ENCODE measurements around the gene TRAPPC5. TPM values are rescaled to one million over a fixed set of nuclear protein-coding genes. Genes with fewer than 3 reads are reported as not detected.

The TRAPPC5 gene
- total and polyA plus RNA-seq, 10 of the 15 experiments (the other 5 are each of a cell fraction or from before 2014, with no cell fraction given), result 4.2 to 210 (median 89.1) TPM

- no peak for TF ChIP-seq RELB (IDR thresholded peaks at IDR 0.05; ENCODE audit: low read depth)
- no peak for TF ChIP-seq ELK1 (IDR thresholded peaks at IDR 0.05; ENCODE audit: low read depth, low read length)
- TF ChIP-seq PML (IDR thresholded peaks at IDR 0.05; ENCODE audit: low read length), result no peak
- TF ChIP-seq, protein P1, sequence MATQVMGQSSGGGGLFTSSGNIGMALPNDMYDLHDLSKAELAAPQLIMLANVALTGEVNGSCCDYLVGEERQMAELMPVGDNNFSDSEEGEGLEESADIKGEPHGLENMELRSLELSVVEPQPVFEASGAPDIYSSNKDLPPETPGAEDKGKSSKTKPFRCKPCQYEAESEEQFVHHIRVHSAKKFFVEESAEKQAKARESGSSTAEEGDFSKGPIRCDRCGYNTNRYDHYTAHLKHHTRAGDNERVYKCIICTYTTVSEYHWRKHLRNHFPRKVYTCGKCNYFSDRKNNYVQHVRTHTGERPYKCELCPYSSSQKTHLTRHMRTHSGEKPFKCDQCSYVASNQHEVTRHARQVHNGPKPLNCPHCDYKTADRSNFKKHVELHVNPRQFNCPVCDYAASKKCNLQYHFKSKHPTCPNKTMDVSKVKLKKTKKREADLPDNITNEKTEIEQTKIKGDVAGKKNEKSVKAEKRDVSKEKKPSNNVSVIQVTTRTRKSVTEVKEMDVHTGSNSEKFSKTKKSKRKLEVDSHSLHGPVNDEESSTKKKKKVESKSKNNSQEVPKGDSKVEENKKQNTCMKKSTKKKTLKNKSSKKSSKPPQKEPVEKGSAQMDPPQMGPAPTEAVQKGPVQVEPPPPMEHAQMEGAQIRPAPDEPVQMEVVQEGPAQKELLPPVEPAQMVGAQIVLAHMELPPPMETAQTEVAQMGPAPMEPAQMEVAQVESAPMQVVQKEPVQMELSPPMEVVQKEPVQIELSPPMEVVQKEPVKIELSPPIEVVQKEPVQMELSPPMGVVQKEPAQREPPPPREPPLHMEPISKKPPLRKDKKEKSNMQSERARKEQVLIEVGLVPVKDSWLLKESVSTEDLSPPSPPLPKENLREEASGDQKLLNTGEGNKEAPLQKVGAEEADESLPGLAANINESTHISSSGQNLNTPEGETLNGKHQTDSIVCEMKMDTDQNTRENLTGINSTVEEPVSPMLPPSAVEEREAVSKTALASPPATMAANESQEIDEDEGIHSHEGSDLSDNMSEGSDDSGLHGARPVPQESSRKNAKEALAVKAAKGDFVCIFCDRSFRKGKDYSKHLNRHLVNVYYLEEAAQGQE (IDR thresholded peaks at IDR 0.05; ENCODE audit: low read depth, low read length), result no peak
- no peak for TF ChIP-seq SIN3A (IDR thresholded peaks at IDR 0.05; ENCODE audit: low read depth, low read length)
Observed at GRCh38 chr19:7731218-7731595, 50.6 kb downstream of the TRAPPC5 start (continued).

DNA sequence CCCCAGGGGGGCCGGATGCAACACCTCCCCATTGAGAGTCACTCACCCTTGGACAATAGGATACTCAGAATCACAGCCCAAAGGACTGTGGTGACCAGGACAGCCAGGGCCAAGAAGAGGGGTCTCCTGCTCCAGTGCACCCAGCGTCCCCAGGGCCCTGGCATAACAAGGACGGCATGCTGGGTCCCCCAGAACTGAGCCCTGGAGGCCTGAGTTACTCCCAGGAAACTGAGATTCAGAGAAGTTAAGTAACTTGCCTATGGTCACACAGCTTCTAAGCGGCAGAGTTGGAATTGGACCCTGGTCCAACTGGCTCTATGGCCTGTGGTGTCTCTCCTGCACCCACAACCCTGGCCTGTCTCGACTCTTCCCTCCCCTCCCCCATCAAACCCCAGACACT is 51.0 kb downstream of the TRAPPC5 start:
- ChIA-PET CTCF (no interaction called here), SMC1A (ENCODE audit: uncharacterized antibody, unreplicated experiment) (interaction anchor here (0.6 kb wide), 1 partner anchor 163 kb away, joined by 3 read pairs; no protein-coding TSS in a partner anchor), RAD21 (ENCODE audit: unreplicated experiment) (no interaction called here), POLR2A (no interaction called here)
- Histone ChIP-seq H3K79me2 (ENCODE audit: control insufficient read depth, insufficient read depth, low read length) (no peaks in the 10 kb centered on the region), H3K27me3 (replicated peaks in 1 of 2; ENCODE audit: control insufficient read depth in 2 of 2, insufficient read depth in 2 of 2, low read length in 1 of 2) (peaks cover 4% of the 10 kb centered on the region in 2 experiments; a peak in 3 of 4 replicates), H3K4me3 (no peak overlapping the region), H3K9ac (ENCODE audit: control insufficient read depth, insufficient read depth, low read length) (no peak overlapping the region), H3K4me2 (ENCODE audit: control insufficient read depth, insufficient read depth) (no peak overlapping the region), H2AFZ (ENCODE audit: control insufficient read depth, low read depth, low read length) (no peak overlapping the region), H3K4me1 (ENCODE audit: control insufficient read depth, insufficient read depth, low read length) (no peaks in the 10 kb centered on the region; the same call in none of the 2 replicates), H3K36me3 (ENCODE audit: control insufficient read depth in 2 of 2, insufficient read depth in 2 of 2, low read length in 1 of 2) (no peaks in the 10 kb centered on the region), H3K27ac (ENCODE audit: control insufficient read depth, insufficient read depth) (no peak overlapping the region), H4K20me1 (ENCODE audit: control insufficient read depth, insufficient read depth) (no peaks in the 10 kb centered on the region), H3K9me3 (replicated peaks; ENCODE audit: control insufficient read depth, insufficient read depth, low read length) (no peaks in the 10 kb centered on the region)
- no peak for DNase-seq (ENCODE audit: low read depth, low spot score)
- BruUV-seq (replicated peaks), result no TSS peak
- ATAC-seq, result no peak
- WGBS (ENCODE audit: insufficient coverage, insufficient replicate concordance, low lambda C conversion rate, missing lambda C conversion rate), result 49% methylated on average over 5 of the region's 5 CpGs
- intact Hi-C loops (cut with micrococcal nuclease; ENCODE audit: unreplicated experiment), result no loop called here
- in situ Hi-C loops (cut with MboI), result no loop called here
- no peak for TF ChIP-seq YY1 (IDR thresholded peaks at IDR 0.05; ENCODE audit: low read depth, low read length)
- TF ChIP-seq MTA3 (IDR thresholded peaks at IDR 0.05; ENCODE audit: borderline replicate concordance, low read length), result no peak
- no peak for TF ChIP-seq RB1 (IDR thresholded peaks at IDR 0.05; ENCODE audit: borderline replicate concordance)
- TF ChIP-seq TCF7 (IDR thresholded peaks at IDR 0.05; ENCODE audit: borderline replicate concordance), result no peak
- TF ChIP-seq RELB (IDR thresholded peaks at IDR 0.05; ENCODE audit: low read depth), result no peak
- no peak for TF ChIP-seq HCFC1 (IDR thresholded peaks at IDR 0.05; ENCODE audit: low read length)
- TF ChIP-seq NFXL1 (IDR thresholded peaks at IDR 0.05; ENCODE audit: borderline replicate concordance), result no peak
- TF ChIP-seq POLR2A (IDR thresholded peaks at IDR 0.05; ENCODE audit: low read depth, low read length), result no peak
- no peak for TF ChIP-seq EZH2 (IDR thresholded peaks at IDR 0.05; ENCODE audit: borderline replicate concordance, control insufficient read depth, low read depth, low read length)
- TF ChIP-seq NBN (IDR thresholded peaks at IDR 0.05), result no peak
- TF ChIP-seq DPF2 (IDR thresholded peaks at IDR 0.05), result no peak
- TF ChIP-seq ZBED1 (IDR thresholded peaks at IDR 0.05; ENCODE audit: borderline replicate concordance), result no peak
- FAIRE-seq, result no peak

All from GM12878 (cell line).